D721Med (cell line): ENCODE measurements around the gene SRPRB.

Experiments
- DNase-seq: peaks from one replicate; pipeline ENCODE4 v3.0.0; 2011; ENCODE audit warnings: low spot score; ENCODE audit not compliant: insufficient read length
- FAIRE-seq: peaks from 2 replicates; lab custom pipeline; 2011; peaks lifted over from hg19 to GRCh38; lab: Jason Lieb, UNC
- TF ChIP-seq, protein P1 (sequence below): IDR thresholded peaks from 2 replicates; pipeline ENCODE4 v1.5.1; 2012; ENCODE audit warnings: mild to moderate bottlenecking, control low read depth; ENCODE audit not compliant: insufficient read depth; ENCODE audit errors: missing control alignments

SRPRB gene

GRCh38 chr3:133760916-133761315, 44.7 kb upstream of the SRPRB start:
- TF ChIP-seq, protein P1, sequence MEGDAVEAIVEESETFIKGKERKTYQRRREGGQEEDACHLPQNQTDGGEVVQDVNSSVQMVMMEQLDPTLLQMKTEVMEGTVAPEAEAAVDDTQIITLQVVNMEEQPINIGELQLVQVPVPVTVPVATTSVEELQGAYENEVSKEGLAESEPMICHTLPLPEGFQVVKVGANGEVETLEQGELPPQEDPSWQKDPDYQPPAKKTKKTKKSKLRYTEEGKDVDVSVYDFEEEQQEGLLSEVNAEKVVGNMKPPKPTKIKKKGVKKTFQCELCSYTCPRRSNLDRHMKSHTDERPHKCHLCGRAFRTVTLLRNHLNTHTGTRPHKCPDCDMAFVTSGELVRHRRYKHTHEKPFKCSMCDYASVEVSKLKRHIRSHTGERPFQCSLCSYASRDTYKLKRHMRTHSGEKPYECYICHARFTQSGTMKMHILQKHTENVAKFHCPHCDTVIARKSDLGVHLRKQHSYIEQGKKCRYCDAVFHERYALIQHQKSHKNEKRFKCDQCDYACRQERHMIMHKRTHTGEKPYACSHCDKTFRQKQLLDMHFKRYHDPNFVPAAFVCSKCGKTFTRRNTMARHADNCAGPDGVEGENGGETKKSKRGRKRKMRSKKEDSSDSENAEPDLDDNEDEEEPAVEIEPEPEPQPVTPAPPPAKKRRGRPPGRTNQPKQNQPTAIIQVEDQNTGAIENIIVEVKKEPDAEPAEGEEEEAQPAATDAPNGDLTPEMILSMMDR = no peak
- no peak for DNase-seq
- FAIRE-seq = no peak

- FAIRE-seq (no peak), DNase-seq (no peak)
- TF ChIP-seq, protein P1 = no peak
Observed at GRCh38 chr3:133761605-133762484, 43.8 kb upstream of the SRPRB start.

DNA sequence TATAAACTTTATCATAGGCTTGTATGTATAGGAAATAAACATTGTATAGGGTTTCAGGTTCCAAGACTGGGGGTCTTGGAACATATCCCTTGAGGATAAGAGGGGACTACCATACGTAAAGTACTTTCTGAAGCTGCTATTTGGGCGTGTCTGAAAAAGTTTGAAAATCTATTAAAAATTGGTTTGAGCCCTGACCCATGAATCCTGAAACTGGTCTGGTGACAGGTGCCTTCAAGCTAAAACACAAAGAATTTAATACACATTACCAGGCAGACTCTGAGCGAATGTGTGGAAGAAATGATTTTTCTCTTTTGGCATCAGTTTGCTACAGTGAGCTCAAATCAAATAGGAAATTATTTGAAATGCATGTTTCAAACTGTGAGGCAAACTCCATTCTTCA, 43.1 kb upstream of the SRPRB start:
- no peak for FAIRE-seq
- TF ChIP-seq, protein P1 = no peak
- DNase-seq = no peak

GRCh38 chr3:133763797-133764683, 41.6 kb upstream of the SRPRB start:
- FAIRE-seq = no peak
- no peak for DNase-seq
- TF ChIP-seq, protein P1 = no peak

DNA sequence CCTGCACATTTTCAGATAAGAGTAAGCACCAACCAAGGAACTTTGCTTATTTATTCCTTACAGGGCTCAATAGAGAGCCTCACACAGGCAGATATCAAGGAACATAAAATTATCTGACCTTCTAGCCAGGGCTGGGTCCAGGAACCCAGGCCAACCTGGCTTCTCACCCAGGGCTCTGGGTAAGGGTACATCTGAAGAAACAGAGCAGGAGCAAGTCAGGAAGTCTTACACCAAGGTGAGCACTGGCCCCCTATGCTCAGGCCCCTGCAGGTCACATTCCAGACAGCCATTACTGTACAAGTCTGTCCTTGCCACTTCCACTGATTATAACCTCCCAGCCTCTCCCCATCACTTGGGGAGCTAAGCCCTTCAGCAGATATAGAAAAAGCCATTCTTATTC, 40.4 kb upstream of the SRPRB start:
- DNase-seq = no peak
- TF ChIP-seq, protein P1 = no peak
- FAIRE-seq = no peak

- TF ChIP-seq, protein P1 = no peak
- no peak for DNase-seq
- no peak for FAIRE-seq
Observed at GRCh38 chr3:133767607-133768006, 38.0 kb upstream of the SRPRB start.
